NCI-H82 (cell line): Measurements from ENCODE around the gene LMF1.

Source experiments
- DNase-seq: peaks from one replicate; lab custom pipeline; 2025; lab: John Stamatoyannopoulos, UW

LMF1 gene

DNA sequence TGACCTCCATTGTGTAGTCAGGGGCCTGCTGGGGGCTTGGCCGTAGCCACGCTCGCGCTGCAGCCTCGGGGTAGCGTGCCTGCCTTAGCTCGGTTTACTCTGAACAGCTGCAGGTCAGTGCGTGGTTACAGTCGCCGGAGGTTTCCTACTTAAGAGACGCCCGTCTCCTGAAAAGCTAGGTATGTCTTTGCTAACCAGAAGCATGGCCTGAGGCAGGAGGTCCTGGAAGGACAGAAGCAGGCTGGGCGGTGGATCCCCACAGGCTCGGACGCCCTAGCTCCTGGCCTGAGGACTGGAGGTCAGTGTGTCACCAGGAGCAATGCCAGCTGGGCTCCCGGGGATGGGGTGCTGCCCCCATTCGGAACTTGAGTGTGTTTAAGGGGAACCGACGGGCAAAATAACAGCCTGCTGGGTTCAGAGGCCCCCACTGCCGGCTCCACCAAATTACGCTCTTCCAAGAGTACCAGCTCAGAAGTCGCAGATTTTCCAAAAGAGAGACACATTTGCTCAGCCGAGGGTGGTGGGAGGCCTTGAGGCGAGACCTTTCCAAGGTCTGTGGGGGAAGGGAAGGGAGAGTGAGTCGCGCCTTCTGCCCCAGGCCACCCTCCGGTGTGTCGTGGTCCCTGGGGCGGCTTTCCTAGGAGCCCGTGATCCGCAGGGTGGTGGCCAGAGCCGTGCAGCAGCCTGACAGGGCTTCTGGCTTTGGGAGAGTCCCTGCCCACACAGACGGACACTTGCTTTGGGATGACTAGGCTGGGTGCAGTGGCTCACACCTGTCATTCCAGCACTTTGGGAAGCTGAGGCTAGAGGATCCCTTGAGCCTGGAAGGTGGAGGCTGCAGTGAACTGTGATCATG lies 166.4 kb downstream of the LMF1 start:
- DNase-seq = peak; percentile 36

DNA sequence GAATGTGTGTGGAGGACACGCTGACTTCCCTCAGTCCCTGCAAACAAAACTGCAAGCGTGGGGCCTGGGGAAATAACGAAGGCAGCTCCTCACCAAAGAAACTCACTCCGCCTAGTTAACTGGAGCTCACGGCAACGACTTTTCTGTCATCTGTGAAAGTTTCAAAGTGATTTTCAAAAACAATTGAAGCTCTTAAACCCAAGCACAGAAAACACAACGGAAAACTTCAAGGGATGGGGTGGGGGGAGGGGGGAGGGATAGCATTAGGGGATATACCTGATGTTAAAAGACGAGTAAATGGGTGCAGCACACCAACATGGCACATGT lies 167.1 kb downstream of the LMF1 start:
- no peak for DNase-seq
